HEK293 (cell line): ENCODE results near the gene GALNT2.

ENCODE experiments used
- CTCF ChIA-PET: fragments of 350-600 bp; formaldehyde crosslinking; extraction: SDS; loops from one replicate; lab custom pipeline; 2021; ENCODE audit warnings: antibody characterized with exemption; lab: Yijun Ruan, JAX
- POLR2A ChIA-PET: fragments of 300-600 bp; formaldehyde crosslinking; extraction: SDS; loops from one replicate; lab custom pipeline; 2020; ENCODE audit warnings: antibody characterized with exemption, inconsistent platforms; lab: Yijun Ruan, JAX
- H3K27ac ChIP-seq: fragments of 200-500 bp; sonication (Bioruptor generic); 2 replicates; pipeline ENCODE4 v1.5.1; 2014; ENCODE audit warnings: low read depth, low read length, control low read depth, inconsistent platforms; ENCODE audit errors: extremely low read depth
- H3K36me3 ChIP-seq, 2 experiments: fragments of 200-500 bp in 1 of 2; sonication (Bioruptor generic) in 1 of 2; 1 replicate in 1 of 2; 2 replicates in 1 of 2; pipeline ENCODE4 v1.5.1; 2014 to 2017; ENCODE audit warnings: inconsistent platforms in 2 of 2, low read length in 2 of 2; ENCODE audit not compliant: control insufficient read depth in 2 of 2, insufficient read depth in 1 of 2
- H3K4me1 ChIP-seq: fragments of 200-500 bp; sonication (Bioruptor generic); 2 replicates; pipeline ENCODE4 v1.5.1; 2014; ENCODE audit warnings: mild to moderate bottlenecking, low read length, inconsistent platforms; ENCODE audit not compliant: control insufficient read depth, insufficient read depth
- H3K4me3 ChIP-seq: 2 replicates; pipeline ENCODE4 v1.5.1; 2011; ENCODE audit warnings: low read depth, mild to moderate bottlenecking, control low read depth, low read length, moderate library complexity
- H3K9me3 ChIP-seq: fragments of 200-500 bp; sonication (Bioruptor generic); 2 replicates; pipeline ENCODE4 v1.5.1; 2014; ENCODE audit warnings: low read depth, low read length, inconsistent platforms; ENCODE audit not compliant: control insufficient read depth, insufficient read depth
- FEZF1 ChIP-seq: fragments of 450-650 bp; formaldehyde crosslinking; IDR thresholded peaks from 2 replicates; pipeline ENCODE4 v1.5.1; 2016; ENCODE audit warnings: missing biosample characterization, missing genetic modification characterization
- GLI2 ChIP-seq: fragments of 450-650 bp; formaldehyde crosslinking; IDR thresholded peaks from 2 replicates; pipeline ENCODE4; 2017; ENCODE audit warnings: missing biosample characterization, missing genetic modification characterization, low read depth, borderline replicate concordance
- HOXC10 ChIP-seq: sonication (generic); formaldehyde crosslinking; IDR thresholded peaks from 2 replicates; pipeline ENCODE4 v1.8.1; 2023; ENCODE audit warnings: mild to moderate bottlenecking, missing genetic modification reagents
- TRIM28 ChIP-seq: IDR thresholded peaks from 2 replicates; pipeline ENCODE4 v1.6.1; 2011; ENCODE audit warnings: low read length, control low read depth, borderline replicate concordance
- ZNF341 ChIP-seq: fragments of 450-650 bp; formaldehyde crosslinking; IDR thresholded peaks from 2 replicates; pipeline ENCODE4; 2016; ENCODE audit warnings: low read depth, missing biosample characterization, missing genetic modification characterization
- ZNF423 ChIP-seq: fragments of 450-650 bp; formaldehyde crosslinking; IDR thresholded peaks from 2 replicates; pipeline ENCODE4 v1.5.1; 2016; ENCODE audit warnings: missing biosample characterization, missing genetic modification characterization
- ZNF544 ChIP-seq: fragments of 450-650 bp; formaldehyde crosslinking; IDR thresholded peaks from 2 replicates; pipeline ENCODE4 v1.5.0; 2017; ENCODE audit warnings: missing biosample characterization, missing genetic modification characterization
- ZNF785 ChIP-seq: fragments of 450-650 bp; formaldehyde crosslinking; IDR thresholded peaks from 2 replicates; pipeline ENCODE4 v1.5.1; 2016; ENCODE audit warnings: missing biosample characterization, missing genetic modification characterization
- ZXDB ChIP-seq: fragments of 450-650 bp; formaldehyde crosslinking; IDR thresholded peaks from 2 replicates; pipeline ENCODE4 v1.5.1; 2016; ENCODE audit warnings: missing biosample characterization, missing genetic modification characterization
- TF ChIP-seq, protein P1 (sequence below): fragments of 450-650 bp; formaldehyde crosslinking; IDR thresholded peaks from 2 replicates; pipeline ENCODE4 v1.5.1; 2017; ENCODE audit warnings: missing biosample characterization, missing genetic modification characterization
- TF ChIP-seq, protein P2 (sequence below): fragments of 450-650 bp; formaldehyde crosslinking; IDR thresholded peaks from 2 replicates; pipeline ENCODE4 v1.5.1; 2016; ENCODE audit warnings: missing biosample characterization, missing genetic modification characterization
- TF ChIP-seq, protein P3 (sequence below): fragments of 450-650 bp; IDR thresholded peaks from 2 replicates; pipeline ENCODE4 v1.5.1; 2018; ENCODE audit warnings: missing biosample characterization, mild to moderate bottlenecking, missing genetic modification characterization
- TF ChIP-seq, protein P4 (sequence below): fragments of 450-650 bp; formaldehyde crosslinking; IDR thresholded peaks from 2 replicates; pipeline ENCODE4 v1.5.1; 2016; ENCODE audit warnings: missing biosample characterization, missing genetic modification characterization
- TF ChIP-seq, protein P5 (sequence below): sonication (generic); formaldehyde crosslinking; IDR thresholded peaks from 2 replicates; pipeline ENCODE4 v1.8.1; 2022; ENCODE audit warnings: mild to moderate bottlenecking, moderate library complexity, missing genetic modification reagents

Gene GALNT2

DNA sequence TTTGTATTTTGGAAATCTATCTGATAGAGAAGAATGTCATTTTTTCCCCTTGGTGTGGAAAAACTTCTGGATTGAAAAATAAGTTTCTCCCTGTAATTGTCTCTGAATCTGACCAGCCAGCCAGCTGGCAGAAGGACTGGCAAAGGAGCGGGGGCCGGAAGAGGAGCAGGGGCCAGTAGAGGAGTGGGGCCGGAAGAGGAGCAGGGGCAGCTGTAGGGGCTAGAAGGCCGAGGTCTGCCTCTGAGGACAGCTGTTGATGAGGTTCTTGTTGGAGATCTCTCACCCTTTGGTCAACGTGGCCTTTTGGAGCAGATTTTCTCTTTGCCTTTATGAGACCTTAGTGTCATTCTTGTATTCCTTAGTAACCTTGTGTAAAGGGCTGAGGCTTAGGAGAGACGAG is 121.8 kb downstream of the GALNT2 start:
- Histone ChIP-seq H3K9me3 (no peaks in the 10 kb centered on the region), H3K4me1 (peaks cover 22% of the 10 kb centered on the region), H3K27ac (no peak overlapping the region), H3K4me3 (no peak overlapping the region), H3K36me3 (no peaks in the 10 kb centered on the region; a peak in 1 of 3 replicates)
- ChIA-PET POLR2A (no interaction called here), CTCF (interaction anchor here (0.7 kb wide), 1 partner anchor 22 kb away, joined by 3 read pairs; no protein-coding TSS in a partner anchor)
- TF ChIP-seq HOXC10 (no peak), FEZF1 (tag by site-specific recombination) (no peak), ZNF785 (tag by site-specific recombination) (no peak), ZNF544 (tag by site-specific recombination) (no peak)
- TF ChIP-seq, protein P1, sequence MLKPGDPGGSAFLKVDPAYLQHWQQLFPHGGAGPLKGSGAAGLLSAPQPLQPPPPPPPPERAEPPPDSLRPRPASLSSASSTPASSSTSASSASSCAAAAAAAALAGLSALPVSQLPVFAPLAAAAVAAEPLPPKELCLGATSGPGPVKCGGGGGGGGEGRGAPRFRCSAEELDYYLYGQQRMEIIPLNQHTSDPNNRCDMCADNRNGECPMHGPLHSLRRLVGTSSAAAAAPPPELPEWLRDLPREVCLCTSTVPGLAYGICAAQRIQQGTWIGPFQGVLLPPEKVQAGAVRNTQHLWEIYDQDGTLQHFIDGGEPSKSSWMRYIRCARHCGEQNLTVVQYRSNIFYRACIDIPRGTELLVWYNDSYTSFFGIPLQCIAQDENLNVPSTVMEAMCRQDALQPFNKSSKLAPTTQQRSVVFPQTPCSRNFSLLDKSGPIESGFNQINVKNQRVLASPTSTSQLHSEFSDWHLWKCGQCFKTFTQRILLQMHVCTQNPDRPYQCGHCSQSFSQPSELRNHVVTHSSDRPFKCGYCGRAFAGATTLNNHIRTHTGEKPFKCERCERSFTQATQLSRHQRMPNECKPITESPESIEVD (tag by site-specific recombination): no peak

DNA sequence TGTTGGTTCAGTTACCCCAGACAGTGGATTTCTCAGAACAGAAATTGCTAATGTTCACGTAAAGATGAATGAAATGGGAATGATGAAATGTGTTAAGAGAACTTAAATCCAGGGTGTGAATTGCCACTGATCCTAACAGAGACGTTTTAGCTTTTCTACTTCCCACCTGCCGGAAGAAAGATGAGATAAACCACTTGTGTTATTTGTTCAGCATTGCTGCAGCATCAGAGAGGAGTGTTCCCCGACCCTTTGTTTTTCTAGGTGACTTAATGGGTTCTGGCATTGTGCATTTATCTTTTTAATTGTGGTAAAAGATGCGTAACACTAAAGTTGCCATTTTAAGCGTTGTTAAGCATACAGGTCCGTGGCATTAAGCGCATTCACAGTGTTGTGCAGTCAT is 122.3 kb downstream of the GALNT2 start:
- Histone ChIP-seq H3K36me3 (no peaks in the 10 kb centered on the region), H3K4me1 (peaks cover 22% of the 10 kb centered on the region), H3K27ac (no peak overlapping the region), H3K9me3 (no peaks in the 10 kb centered on the region), H3K4me3 (no peak overlapping the region)
- TF ChIP-seq HOXC10 (no peak), TRIM28 (0 out of 2 replicates have a peak, but pooled peaks have one; percentile 26), FEZF1 (tag by site-specific recombination) (0 out of 2 replicates have a peak, but pooled peaks have one; percentile 25), ZNF341 (tag by site-specific recombination) (0 out of 2 replicates have a peak, but pooled peaks have one; percentile 61), ZNF423 (tag by site-specific recombination) (no peak), GLI2 (tag by site-specific recombination) (peak; percentile 7; the same call in 1 of the 2 replicates), ZXDB (tag by site-specific recombination) (0 out of 2 replicates have a peak, but pooled peaks have one; percentile 27)
- TF ChIP-seq, protein P2, sequence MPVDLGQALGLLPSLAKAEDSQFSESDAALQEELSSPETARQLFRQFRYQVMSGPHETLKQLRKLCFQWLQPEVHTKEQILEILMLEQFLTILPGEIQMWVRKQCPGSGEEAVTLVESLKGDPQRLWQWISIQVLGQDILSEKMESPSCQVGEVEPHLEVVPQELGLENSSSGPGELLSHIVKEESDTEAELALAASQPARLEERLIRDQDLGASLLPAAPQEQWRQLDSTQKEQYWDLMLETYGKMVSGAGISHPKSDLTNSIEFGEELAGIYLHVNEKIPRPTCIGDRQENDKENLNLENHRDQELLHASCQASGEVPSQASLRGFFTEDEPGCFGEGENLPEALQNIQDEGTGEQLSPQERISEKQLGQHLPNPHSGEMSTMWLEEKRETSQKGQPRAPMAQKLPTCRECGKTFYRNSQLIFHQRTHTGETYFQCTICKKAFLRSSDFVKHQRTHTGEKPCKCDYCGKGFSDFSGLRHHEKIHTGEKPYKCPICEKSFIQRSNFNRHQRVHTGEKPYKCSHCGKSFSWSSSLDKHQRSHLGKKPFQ (tag by site-specific recombination): peak; percentile 91
- TF ChIP-seq, protein P3, sequence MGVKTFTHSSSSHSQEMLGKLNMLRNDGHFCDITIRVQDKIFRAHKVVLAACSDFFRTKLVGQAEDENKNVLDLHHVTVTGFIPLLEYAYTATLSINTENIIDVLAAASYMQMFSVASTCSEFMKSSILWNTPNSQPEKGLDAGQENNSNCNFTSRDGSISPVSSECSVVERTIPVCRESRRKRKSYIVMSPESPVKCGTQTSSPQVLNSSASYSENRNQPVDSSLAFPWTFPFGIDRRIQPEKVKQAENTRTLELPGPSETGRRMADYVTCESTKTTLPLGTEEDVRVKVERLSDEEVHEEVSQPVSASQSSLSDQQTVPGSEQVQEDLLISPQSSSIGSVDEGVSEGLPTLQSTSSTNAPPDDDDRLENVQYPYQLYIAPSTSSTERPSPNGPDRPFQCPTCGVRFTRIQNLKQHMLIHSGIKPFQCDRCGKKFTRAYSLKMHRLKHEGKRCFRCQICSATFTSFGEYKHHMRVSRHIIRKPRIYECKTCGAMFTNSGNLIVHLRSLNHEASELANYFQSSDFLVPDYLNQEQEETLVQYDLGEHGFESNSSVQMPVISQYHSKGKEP: peak; percentile 73
- TF ChIP-seq, protein P1 (tag by site-specific recombination): peak; percentile 47; the same call in 1 of the 2 replicates
- ChIA-PET POLR2A (no interaction called here), CTCF (no interaction called here)

DNA sequence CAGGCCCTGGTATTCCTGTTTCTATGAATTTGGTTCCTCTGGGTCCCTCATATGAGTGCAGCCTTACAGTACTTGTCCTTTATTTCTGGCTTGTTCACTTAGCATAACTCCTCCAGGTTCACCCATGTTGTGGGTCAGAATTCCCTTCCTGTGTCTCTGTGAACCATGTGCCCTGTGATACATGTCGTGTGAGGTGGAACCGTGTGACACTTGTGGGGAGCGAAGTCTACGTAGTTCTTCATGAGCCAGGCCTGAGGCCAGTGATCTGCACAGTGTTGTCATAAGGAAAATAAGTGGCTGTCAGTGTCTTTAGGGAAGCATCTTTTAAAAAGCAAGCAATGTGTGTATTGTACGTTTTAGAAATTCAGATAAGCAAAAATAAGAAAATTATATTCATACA is 122.8 kb downstream of the GALNT2 start:
- Histone ChIP-seq H3K9me3 (no peaks in the 10 kb centered on the region), H3K4me3 (no peak overlapping the region), H3K27ac (no peak overlapping the region), H3K36me3 (no peaks in the 10 kb centered on the region), H3K4me1 (peaks cover 22% of the 10 kb centered on the region)
- TF ChIP-seq, protein P4, sequence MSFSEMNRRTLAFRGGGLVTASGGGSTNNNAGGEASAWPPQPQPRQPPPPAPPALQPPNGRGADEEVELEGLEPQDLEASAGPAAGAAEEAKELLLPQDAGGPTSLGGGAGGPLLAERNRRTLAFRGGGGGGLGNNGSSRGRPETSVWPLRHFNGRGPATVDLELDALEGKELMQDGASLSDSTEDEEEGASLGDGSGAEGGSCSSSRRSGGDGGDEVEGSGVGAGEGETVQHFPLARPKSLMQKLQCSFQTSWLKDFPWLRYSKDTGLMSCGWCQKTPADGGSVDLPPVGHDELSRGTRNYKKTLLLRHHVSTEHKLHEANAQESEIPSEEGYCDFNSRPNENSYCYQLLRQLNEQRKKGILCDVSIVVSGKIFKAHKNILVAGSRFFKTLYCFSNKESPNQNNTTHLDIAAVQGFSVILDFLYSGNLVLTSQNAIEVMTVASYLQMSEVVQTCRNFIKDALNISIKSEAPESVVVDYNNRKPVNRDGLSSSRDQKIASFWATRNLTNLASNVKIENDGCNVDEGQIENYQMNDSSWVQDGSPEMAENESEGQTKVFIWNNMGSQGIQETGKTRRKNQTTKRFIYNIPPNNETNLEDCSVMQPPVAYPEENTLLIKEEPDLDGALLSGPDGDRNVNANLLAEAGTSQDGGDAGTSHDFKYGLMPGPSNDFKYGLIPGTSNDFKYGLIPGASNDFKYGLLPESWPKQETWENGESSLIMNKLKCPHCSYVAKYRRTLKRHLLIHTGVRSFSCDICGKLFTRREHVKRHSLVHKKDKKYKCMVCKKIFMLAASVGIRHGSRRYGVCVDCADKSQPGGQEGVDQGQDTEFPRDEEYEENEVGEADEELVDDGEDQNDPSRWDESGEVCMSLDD (tag by site-specific recombination): no peak
- TF ChIP-seq, protein P5, sequence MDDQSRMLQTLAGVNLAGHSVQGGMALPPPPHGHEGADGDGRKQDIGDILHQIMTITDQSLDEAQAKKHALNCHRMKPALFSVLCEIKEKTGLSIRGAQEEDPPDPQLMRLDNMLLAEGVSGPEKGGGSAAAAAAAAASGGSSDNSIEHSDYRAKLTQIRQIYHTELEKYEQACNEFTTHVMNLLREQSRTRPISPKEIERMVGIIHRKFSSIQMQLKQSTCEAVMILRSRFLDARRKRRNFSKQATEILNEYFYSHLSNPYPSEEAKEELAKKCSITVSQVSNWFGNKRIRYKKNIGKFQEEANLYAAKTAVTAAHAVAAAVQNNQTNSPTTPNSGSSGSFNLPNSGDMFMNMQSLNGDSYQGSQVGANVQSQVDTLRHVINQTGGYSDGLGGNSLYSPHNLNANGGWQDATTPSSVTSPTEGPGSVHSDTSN (CRISPR knock-in tag): no peak
- ChIA-PET CTCF (no interaction called here), POLR2A (no interaction called here)
